HAP-1 (cell line): ENCODE results near the gene GRIK3.

ENCODE experiments used
- DNase-seq, 2 experiments: peaks; one replicate each; pipeline ENCODE4 v3.0.0-alpha.2; 2016 to 2020; ENCODE audit warnings: low spot score in 2 of 2
- H3K27me3 ChIP-seq: fragments of 250-450 bp; sonication (Bioruptor Pico); 2 replicates; pipeline ENCODE4 v1.5.1; 2020; ENCODE audit warnings: low read depth, mild to moderate bottlenecking, moderate library complexity
- H3K36me3 ChIP-seq: fragments of 250-450 bp; sonication (Bioruptor Pico); replicated peaks from 2 replicates; pipeline ENCODE4 v1.5.1; 2020; ENCODE audit warnings: mild to moderate bottlenecking
- H3K4me1 ChIP-seq: fragments of 250-450 bp; sonication (Bioruptor Pico); 2 replicates; pipeline ENCODE4 v1.5.1; 2020; ENCODE audit warnings: mild to moderate bottlenecking
- H3K4me3 ChIP-seq: fragments of 250-450 bp; sonication (Bioruptor Pico); 2 replicates; pipeline ENCODE4 v1.5.1; 2020; ENCODE audit warnings: mild to moderate bottlenecking, moderate library complexity
- H3K9me3 ChIP-seq: fragments of 250-450 bp; sonication (Bioruptor Pico); 2 replicates; pipeline ENCODE4 v1.5.1; 2020; ENCODE audit warnings: mild to moderate bottlenecking, moderate library complexity
- in situ Hi-C: fragments of 300-500 bp; cut with MboI; formaldehyde crosslinking; loops from 3 replicates; pipeline ENCODE4 v1.14.3; 2020; ENCODE audit warnings: low sequenced_read_pairs, inconsistent platforms, mixed read lengths

GRIK3 gene

GRCh38 chr1:36975642-36976041 is 58.7 kb downstream of the GRIK3 start:
- Histone ChIP-seq H3K36me3 (no peaks in the 10 kb centered on the region), H3K9me3 (no peaks in the 10 kb centered on the region), H3K4me3 (no peak overlapping the region), H3K4me1 (peaks cover 2% of the 10 kb centered on the region; the same call in 1 of the 2 replicates), H3K27me3 (no peaks in the 10 kb centered on the region)
- in situ Hi-C loops: no loop called here
- DNase-seq: no peak

GRCh38 chr1:36973056-36973455 is 61.3 kb downstream of the GRIK3 start:
- DNase-seq: no peak
- Histone ChIP-seq H3K36me3 (no peaks in the 10 kb centered on the region), H3K9me3 (no peaks in the 10 kb centered on the region), H3K4me1 (peaks cover 2% of the 10 kb centered on the region; the same call in 1 of the 2 replicates), H3K27me3 (no peaks in the 10 kb centered on the region), H3K4me3 (no peak overlapping the region)
- in situ Hi-C loops: no loop called here

GRCh38 chr1:36971852-36972618 is 62.3 kb downstream of the GRIK3 start:
- in situ Hi-C loops: no loop called here
- Histone ChIP-seq H3K9me3 (no peaks in the 10 kb centered on the region), H3K4me1 (no peaks in the 10 kb centered on the region), H3K27me3 (no peaks in the 10 kb centered on the region), H3K4me3 (no peak overlapping the region), H3K36me3 (no peaks in the 10 kb centered on the region)
- DNase-seq: no peak

GRCh38 chr1:36968730-36969129 is 65.6 kb downstream of the GRIK3 start:
- Histone ChIP-seq H3K4me3 (no peak overlapping the region), H3K36me3 (no peaks in the 10 kb centered on the region), H3K27me3 (no peaks in the 10 kb centered on the region), H3K9me3 (no peaks in the 10 kb centered on the region), H3K4me1 (no peaks in the 10 kb centered on the region)
- in situ Hi-C loops: no loop called here
- DNase-seq: no peak

- Histone ChIP-seq H3K27me3 (no peaks in the 10 kb centered on the region), H3K4me1 (no peaks in the 10 kb centered on the region), H3K4me3 (no peak overlapping the region), H3K9me3 (no peaks in the 10 kb centered on the region), H3K36me3 (no peaks in the 10 kb centered on the region)
- in situ Hi-C loops: no loop called here
- DNase-seq: peak in 1 of 2 experiments; percentile 50
Observed at GRCh38 chr1:36966242-36966641, 68.1 kb downstream of the GRIK3 start.

GRCh38 chr1:36965275-36966159 is 68.8 kb downstream of the GRIK3 start:
- in situ Hi-C loops: no loop called here
- DNase-seq: no peak
- Histone ChIP-seq H3K9me3 (no peaks in the 10 kb centered on the region), H3K27me3 (no peaks in the 10 kb centered on the region), H3K36me3 (no peaks in the 10 kb centered on the region), H3K4me3 (no peak overlapping the region), H3K4me1 (no peaks in the 10 kb centered on the region)

- Histone ChIP-seq H3K4me3 (no peak overlapping the region), H3K27me3 (no peaks in the 10 kb centered on the region), H3K9me3 (no peaks in the 10 kb centered on the region), H3K36me3 (no peaks in the 10 kb centered on the region), H3K4me1 (no peaks in the 10 kb centered on the region)
- DNase-seq: no peak
- in situ Hi-C loops: no loop called here
Observed at GRCh38 chr1:36964830-36965229, 69.5 kb downstream of the GRIK3 start.

- in situ Hi-C loops: no loop called here
- no peaks in the 10 kb centered on the region for H3K27me3 ChIP-seq
- no peak overlapping the region for H3K4me3 ChIP-seq
- H3K36me3 ChIP-seq: no peaks in the 10 kb centered on the region
- no peak for DNase-seq
- H3K4me1 ChIP-seq: no peaks in the 10 kb centered on the region
- no peaks in the 10 kb centered on the region for H3K9me3 ChIP-seq
Observed at GRCh38 chr1:36963006-36963405, 71.3 kb downstream of the GRIK3 start.

GRCh38 chr1:36961062-36961615 is 73.2 kb downstream of the GRIK3 start:
- Histone ChIP-seq H3K4me3 (no peak overlapping the region), H3K27me3 (no peaks in the 10 kb centered on the region), H3K36me3 (no peaks in the 10 kb centered on the region), H3K4me1 (no peaks in the 10 kb centered on the region), H3K9me3 (no peaks in the 10 kb centered on the region)
- in situ Hi-C loops: no loop called here
- no peak for DNase-seq

GRCh38 chr1:36956570-36956969 is 77.7 kb downstream of the GRIK3 start:
- no peaks in the 10 kb centered on the region for H3K4me1 ChIP-seq
- H3K27me3 ChIP-seq: no peaks in the 10 kb centered on the region
- H3K4me3 ChIP-seq: no peak overlapping the region
- no peaks in the 10 kb centered on the region for H3K9me3 ChIP-seq
- in situ Hi-C loops: no loop called here
- no peak for DNase-seq
- no peaks in the 10 kb centered on the region for H3K36me3 ChIP-seq

GRCh38 chr1:36955016-36955415 is 79.3 kb downstream of the GRIK3 start:
- in situ Hi-C loops: no loop called here
- Histone ChIP-seq H3K36me3 (no peaks in the 10 kb centered on the region), H3K9me3 (no peaks in the 10 kb centered on the region), H3K27me3 (no peaks in the 10 kb centered on the region), H3K4me3 (no peak overlapping the region), H3K4me1 (no peaks in the 10 kb centered on the region)
- no peak for DNase-seq

GRCh38 chr1:36953061-36953460 is 81.3 kb downstream of the GRIK3 start:
- DNase-seq: no peak
- in situ Hi-C loops: no loop called here
- Histone ChIP-seq H3K36me3 (no peaks in the 10 kb centered on the region), H3K4me1 (no peaks in the 10 kb centered on the region), H3K4me3 (no peak overlapping the region), H3K27me3 (no peaks in the 10 kb centered on the region), H3K9me3 (no peaks in the 10 kb centered on the region)

- in situ Hi-C loops: no loop called here
- DNase-seq: no peak
- no peak overlapping the region for H3K4me3 ChIP-seq
- no peaks in the 10 kb centered on the region for H3K4me1 ChIP-seq
- H3K27me3 ChIP-seq: no peaks in the 10 kb centered on the region
- H3K36me3 ChIP-seq: no peaks in the 10 kb centered on the region
- no peaks in the 10 kb centered on the region for H3K9me3 ChIP-seq
Observed at GRCh38 chr1:36951761-36952160, 82.6 kb downstream of the GRIK3 start.

- H3K36me3 ChIP-seq: no peaks in the 10 kb centered on the region
- in situ Hi-C loops: no loop called here
- H3K27me3 ChIP-seq: no peaks in the 10 kb centered on the region
- H3K4me3 ChIP-seq: no peak overlapping the region
- DNase-seq: no peak
- H3K4me1 ChIP-seq: no peaks in the 10 kb centered on the region
- no peaks in the 10 kb centered on the region for H3K9me3 ChIP-seq
Observed at GRCh38 chr1:36951292-36951750, 83.0 kb downstream of the GRIK3 start.
